Measurements from ENCODE around the gene EFCC1.

GRCh38 chr3:129068291-129068886 lies 67.3 kb downstream of the EFCC1 start:
- TF ChIP-seq POLR2AphosphoS5 (IDR thresholded peaks at IDR 0.05) (no peak), EP300 (IDR thresholded peaks at IDR 0.05; ENCODE audit: low read depth) (no peak), CTCF (IDR thresholded peaks at IDR 0.05) (no peak), POLR2A (IDR thresholded peaks at IDR 0.05) (no peak)

All from transverse colon (tissue), 4 donors.